COLO668 (cell line): ENCODE measurements around the gene MEGF8.

Experiments used
- DNase-seq: peaks from one replicate; lab custom pipeline; 2025; ENCODE audit not compliant: unreplicated experiment; lab: John Stamatoyannopoulos, UW

Gene MEGF8

GRCh38 chr19:42376177-42376555 lies 50.7 kb downstream of the MEGF8 start:
- no peak for DNase-seq

GRCh38 chr19:42378225-42379215 lies 53.1 kb downstream of the MEGF8 start:
- no peak for DNase-seq

- DNase-seq: no peak
Observed at GRCh38 chr19:42380155-42380554, 54.7 kb downstream of the MEGF8 start.

GRCh38 chr19:42386974-42387707 lies 61.7 kb downstream of the MEGF8 start:
- peak; percentile 78 for DNase-seq

- no peak for DNase-seq
Observed at GRCh38 chr19:42388851-42389489, 63.5 kb downstream of the MEGF8 start.

GRCh38 chr19:42389899-42390298 lies 64.5 kb downstream of the MEGF8 start, which contains the start of gene CNFN:
Gene CNFN, minus strand, starts transcription at chr19:42390297. Its CDS starts 1,260 bp downstream, at chr19:42389037.
- DNase-seq: no peak

- DNase-seq: no peak
Observed at GRCh38 chr19:42392165-42392564, 66.7 kb downstream of the MEGF8 start.

GRCh38 chr19:42394751-42395150 lies 69.3 kb downstream of the MEGF8 start:
- no peak for DNase-seq

GRCh38 chr19:42396381-42397262 lies 71.2 kb downstream of the MEGF8 start:
- DNase-seq: peak; percentile 97

- DNase-seq: peak; percentile 24
Observed at GRCh38 chr19:42397263-42398166, 72.1 kb downstream of the MEGF8 start.

GRCh38 chr19:42400404-42400803 lies 75.0 kb downstream of the MEGF8 start:
- no peak for DNase-seq

GRCh38 chr19:42401365-42402303 lies 76.2 kb downstream of the MEGF8 start:
- DNase-seq: peak; percentile 74

GRCh38 chr19:42402376-42403116 lies 77.1 kb downstream of the MEGF8 start:
- DNase-seq: no peak

- DNase-seq: no peak
Observed at GRCh38 chr19:42403586-42403985, 78.2 kb downstream of the MEGF8 start.

GRCh38 chr19:42406111-42406510 lies 80.7 kb downstream of the MEGF8 start:
- no peak for DNase-seq

- no peak for DNase-seq
Observed at GRCh38 chr19:42407085-42407815, 81.8 kb downstream of the MEGF8 start.

GRCh38 chr19:42407816-42408175 lies 82.4 kb downstream of the MEGF8 start:
- DNase-seq: no peak
